AG09319 (cell line): Measurements from ENCODE around the gene SLC25A36.
A peak's percentile ranks its signal among the peaks of the same experiment; 100 is the strongest.

Experiments used
- DNase-seq: peaks from one replicate; pipeline ENCODE4 v3.0.0-alpha.2; 2010; ENCODE audit warnings: low read depth; ENCODE audit errors: extremely low read depth
- CTCF ChIP-seq: IDR thresholded peaks from 2 replicates; pipeline ENCODE4 v1.5.1; 2011; ENCODE audit warnings: low read depth, mild to moderate bottlenecking, inconsistent platforms, low read length, moderate library complexity

The SLC25A36 gene

GRCh38 chr3:140995881-140996280 lies 54.2 kb downstream of the SLC25A36 start:
- DNase-seq, result no peak

GRCh38 chr3:141000027-141000663 lies 58.5 kb downstream of the SLC25A36 start:
- peak; percentile 71 for TF ChIP-seq CTCF
- peak; percentile 14 for DNase-seq

More at GRCh38 chr3:140995881-140996280, 54.2 kb downstream of the SLC25A36 start:
- no peak for TF ChIP-seq CTCF

GRCh38 chr3:141000686-141001085 lies 59.0 kb downstream of the SLC25A36 start:
- no peak for DNase-seq
- no peak for TF ChIP-seq CTCF

GRCh38 chr3:141006344-141006743 lies 64.7 kb downstream of the SLC25A36 start:
- no peak for DNase-seq
- TF ChIP-seq CTCF, result no peak

- DNase-seq, result no peak
- no peak for TF ChIP-seq CTCF
These were observed 67.9 kb downstream of the SLC25A36 start for GRCh38 chr3:141009496-141009895.

- peak; percentile 3 for DNase-seq
- peak; percentile 83 for TF ChIP-seq CTCF
These were observed 69.8 kb downstream of the SLC25A36 start for GRCh38 chr3:141011232-141011996.

GRCh38 chr3:141011997-141012262 lies 70.3 kb downstream of the SLC25A36 start:
- no peak for TF ChIP-seq CTCF
- DNase-seq, result no peak
